ENCODE measurements around the gene OR4C5.
"Not testable (repeated sequence)": the region's sequence is repeated elsewhere in the genome, so short reads cannot be mapped to it uniquely, and the experiment has no call there.

OR4C5 gene
- total RNA-seq: 0 reads per million in 2 donors

DNA sequence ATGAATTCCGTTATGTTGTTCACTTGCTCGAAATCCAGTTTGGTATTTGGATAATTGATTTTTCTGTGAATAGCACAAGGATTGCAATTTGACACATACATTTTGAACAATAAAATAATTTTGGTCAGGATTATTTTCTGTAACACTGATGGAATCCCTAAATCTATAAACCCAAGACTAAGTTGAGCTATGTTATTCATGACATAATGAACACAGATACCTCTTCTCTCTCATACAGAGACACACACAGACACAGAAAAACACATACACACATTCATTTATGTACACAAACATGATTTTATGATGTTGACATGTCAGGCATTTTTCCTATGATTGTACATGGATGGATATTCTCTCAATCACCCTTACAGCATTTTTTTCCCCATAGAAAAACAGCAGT lies at the start of gene OR4C5:
OR4C5 (minus strand) TSS at position 101 of the 400 bp plus-strand sequence; CDS start at position 101, 0 bp downstream.
- DNase-seq: no peak

DNA sequence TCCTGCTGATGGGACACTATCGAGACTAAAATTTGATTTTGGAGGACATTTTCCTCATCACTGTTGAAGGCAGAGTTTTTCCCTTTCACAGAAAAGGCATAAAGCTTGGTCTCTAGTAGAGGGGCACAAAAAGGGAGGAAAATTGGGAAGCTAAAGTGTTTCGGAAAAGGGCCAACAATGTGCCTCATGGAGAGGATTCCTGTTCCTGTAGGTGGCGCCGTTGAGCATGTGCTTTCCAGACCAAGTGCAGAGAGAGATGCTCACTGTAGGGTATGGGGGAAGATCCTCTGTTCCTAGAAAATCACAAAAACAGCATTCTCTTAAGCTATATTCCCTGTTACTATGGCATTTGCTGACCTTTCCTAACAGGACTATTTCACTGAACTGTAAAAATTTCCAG lies 18.4 kb upstream of the OR4C5 start:
- DNase-seq: no peak

DNA sequence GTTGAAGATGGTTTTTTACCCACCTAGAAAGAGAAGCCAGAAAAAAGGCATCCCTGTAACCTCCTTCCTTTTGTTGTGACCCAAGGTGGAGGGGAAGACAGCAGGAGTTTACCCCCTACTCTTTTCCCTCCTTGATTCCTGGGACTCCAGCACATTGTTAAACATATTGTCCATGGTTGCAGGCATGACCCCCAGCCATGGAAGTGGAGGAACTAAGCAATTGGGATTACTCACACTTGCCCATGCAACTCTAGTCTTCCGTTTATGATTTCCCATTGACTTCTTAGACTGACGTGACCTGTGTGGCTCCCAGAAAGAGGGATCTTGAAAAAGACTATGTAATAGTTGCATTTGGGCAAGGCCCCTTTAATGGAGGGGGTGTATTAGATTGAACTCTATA lies 17.9 kb upstream of the OR4C5 start:
- DNase-seq: not testable (repeated sequence)

DNA sequence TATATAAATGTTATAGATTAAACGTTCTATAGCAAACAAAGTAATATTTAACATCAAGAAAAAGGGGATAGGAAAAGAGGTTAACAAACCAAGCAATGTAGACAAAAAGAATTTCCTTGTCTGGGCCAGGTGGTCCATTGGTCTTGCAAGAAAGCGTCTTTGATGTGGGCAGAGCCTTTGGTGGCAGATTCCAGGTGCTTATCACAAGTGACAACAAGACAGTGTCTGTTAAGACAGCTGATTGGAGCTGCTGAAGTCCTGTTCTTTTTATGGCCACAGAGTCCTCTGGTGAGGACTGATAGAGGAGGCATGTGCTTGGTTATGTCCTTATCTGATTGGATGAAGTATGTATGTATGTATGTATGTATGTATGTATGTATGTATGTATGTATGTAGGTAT lies 5.0 kb downstream of the OR4C5 start:
- not testable (repeated sequence) for DNase-seq

DNA sequence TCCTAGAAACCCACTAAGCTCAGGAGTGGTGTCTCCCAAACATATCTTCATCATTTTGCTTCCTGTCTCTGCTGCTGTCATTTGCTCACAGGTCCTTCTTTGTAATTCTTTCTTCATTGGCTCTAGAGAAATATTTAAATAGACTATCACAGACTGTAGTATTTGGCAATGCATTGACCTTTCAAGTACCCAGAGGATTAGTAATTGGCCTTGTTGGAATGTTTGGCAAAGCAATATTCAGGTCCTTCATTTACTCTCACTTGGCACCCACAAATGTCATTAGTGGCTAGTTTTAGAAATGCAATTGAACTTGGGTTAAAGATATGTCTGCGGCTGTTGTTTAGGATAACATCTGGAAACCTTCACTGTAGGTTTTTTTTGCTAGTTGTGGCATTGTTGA lies 11.6 kb downstream of the OR4C5 start:
- DNase-seq: no peak

DNA sequence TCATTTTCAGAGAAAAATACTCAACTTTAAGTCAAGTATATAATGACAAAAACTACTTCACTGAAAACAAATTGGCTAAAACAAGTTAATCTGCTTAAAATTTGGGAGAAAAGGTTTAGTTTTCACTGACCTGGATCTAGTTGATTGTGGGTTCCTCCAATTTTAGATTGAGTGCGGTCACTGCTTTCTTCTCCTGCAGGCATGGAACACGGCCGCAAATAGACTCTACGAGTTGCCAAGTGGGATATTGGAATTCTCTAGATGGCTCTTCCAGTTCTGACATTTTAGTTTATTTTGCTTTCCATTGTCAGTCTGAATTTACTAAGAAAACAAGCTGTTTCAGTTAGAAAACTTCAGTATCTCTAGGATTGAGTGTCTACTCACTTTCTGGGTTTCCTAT lies 12.3 kb downstream of the OR4C5 start:
- no peak for DNase-seq

DNA sequence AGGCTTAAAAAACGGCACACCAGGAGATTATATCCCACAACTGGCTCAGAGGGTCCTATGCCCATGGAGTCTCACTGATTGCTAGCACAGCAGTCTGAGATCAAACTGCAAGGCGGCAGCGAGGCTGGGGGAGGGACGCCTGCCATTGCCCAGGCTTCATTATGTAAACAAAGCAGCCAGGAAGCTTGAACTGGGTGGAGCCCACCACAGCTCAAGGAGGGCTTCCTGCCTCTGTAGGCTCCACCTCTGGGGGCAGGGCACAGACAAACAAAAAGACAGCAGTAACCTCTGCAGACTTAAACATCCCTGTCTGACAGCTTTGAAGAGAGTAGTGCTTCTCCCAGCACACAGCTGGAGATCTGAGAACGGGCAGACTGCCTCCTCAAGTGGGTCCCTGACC lies 20.0 kb downstream of the OR4C5 start:
- DNase-seq: not testable (repeated sequence)

DNA sequence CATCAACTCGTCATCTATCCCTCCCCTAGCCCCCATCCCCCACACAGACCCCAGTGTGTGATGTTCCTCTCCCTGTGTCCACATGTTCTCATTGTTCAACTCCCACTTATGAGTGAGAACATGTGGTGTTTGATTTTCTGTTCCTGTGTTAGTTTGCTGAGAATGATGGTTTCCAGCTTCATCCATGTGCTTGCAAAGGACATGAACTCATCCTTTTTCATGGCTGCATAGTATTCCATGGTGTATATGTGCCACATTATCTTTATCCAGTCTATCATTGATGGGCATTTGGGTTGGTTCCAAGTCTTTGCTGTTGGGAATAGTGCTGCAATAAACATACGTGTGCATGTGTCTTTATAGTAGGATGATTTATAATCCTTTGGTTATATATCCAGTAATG lies 23.8 kb downstream of the OR4C5 start:
- DNase-seq: not testable (repeated sequence)

DNA sequence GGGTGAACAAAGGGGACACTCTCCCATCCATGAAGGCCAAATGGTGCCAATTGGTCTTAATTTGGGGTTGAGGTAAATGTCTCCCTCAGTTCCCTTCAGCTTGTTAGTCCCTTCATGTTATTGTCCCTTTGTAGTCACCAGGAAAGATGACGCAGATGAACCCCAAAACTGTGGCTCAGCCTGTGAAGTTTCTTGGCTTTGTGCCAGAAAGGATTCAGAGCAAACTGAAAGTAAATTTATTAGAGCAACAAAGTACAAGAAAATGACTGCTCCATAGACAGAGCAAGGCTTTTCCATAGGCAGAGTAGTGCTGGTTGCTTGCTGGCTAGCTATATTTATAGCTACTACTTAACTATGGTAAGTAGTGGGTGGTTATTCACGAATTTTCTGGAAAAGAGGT lies 24.8 kb downstream of the OR4C5 start:
- DNase-seq: no peak

DNA sequence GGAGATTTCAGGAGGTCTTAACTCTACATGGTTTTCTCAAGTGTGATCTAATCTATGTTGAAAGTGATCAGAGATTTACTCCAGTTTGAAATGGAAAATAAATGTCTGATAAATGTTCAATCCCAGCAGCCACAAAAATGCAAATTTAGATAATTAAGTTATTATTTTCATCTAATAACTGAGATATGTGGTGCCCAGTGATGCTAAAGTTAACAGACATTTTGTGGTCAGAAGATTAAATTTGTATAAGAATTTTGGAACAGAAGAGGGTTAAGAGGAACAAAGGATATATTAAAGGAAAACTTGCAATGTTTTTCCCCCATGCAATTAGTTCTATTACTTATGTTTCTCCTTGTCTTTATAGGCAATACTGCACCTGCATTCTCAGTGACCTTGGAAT lies 41.6 kb downstream of the OR4C5 start, which contains the start of gene OR4C3:
OR4C3 (plus strand) TSS at position 301 of the 400 bp plus-strand sequence. CDS start 102 bp downstream, outside the sequence.
- DNase-seq: not testable (repeated sequence)

DNA sequence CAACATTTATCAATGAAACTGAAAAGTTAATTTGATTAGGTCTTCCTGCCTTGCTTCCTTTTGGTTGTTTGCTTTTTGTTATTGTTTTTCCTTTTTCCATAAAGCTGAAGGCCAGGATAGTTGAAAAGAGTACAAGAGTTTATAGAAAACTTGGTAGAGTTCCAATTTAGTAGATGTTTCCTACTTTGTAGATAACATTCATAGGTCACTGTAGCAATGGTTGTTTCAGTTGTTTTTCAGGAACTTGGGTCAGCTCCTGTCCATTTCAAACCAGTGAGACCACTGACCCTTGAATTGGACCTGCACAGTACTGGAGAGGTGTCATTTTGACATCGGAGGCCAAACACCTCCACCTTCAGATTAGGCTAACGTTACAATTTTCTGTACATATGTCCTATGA lies 46.5 kb downstream of the OR4C5 start:
- DNase-seq: not testable (repeated sequence)
